ENCODE data around the gene HHAT. TPM values are rescaled to one million over a fixed set of nuclear protein-coding genes. Genes with fewer than 3 reads are reported as not detected.
A peak's percentile ranks its signal among the peaks of the same experiment; 100 is the strongest.

HHAT gene
- total RNA-seq, 1 experiment from 2014 or later = 7.2 TPM

- no peak for DNase-seq (ENCODE audit: low spot score)
- in situ Hi-C loops (cut with HindIII; ENCODE audit: low sequenced_read_pairs) = no loop called here
Observed at GRCh38 chr1:210311726-210312493, 16.8 kb upstream of the HHAT start.

GRCh38 chr1:210313046-210313595, 15.6 kb upstream of the HHAT start:
- no peak for DNase-seq (ENCODE audit: low spot score)
- in situ Hi-C loops (cut with HindIII; ENCODE audit: low sequenced_read_pairs) = no loop called here

- DNase-seq (ENCODE audit: low spot score) = no peak
- in situ Hi-C loops (cut with HindIII; ENCODE audit: low sequenced_read_pairs) = no loop called here
Observed at GRCh38 chr1:210313921-210314320, 14.8 kb upstream of the HHAT start.

- in situ Hi-C loops (cut with HindIII; ENCODE audit: low sequenced_read_pairs) = no loop called here
Observed at GRCh38 chr1:210315529-210315928, 13.2 kb upstream of the HHAT start.

GRCh38 chr1:210321131-210321530, 7.6 kb upstream of the HHAT start:
- in situ Hi-C loops (cut with HindIII; ENCODE audit: low sequenced_read_pairs) = no loop called here
- no peak for DNase-seq (ENCODE audit: low spot score)

More at GRCh38 chr1:210315529-210315928, 13.2 kb upstream of the HHAT start:
- DNase-seq (ENCODE audit: low spot score) = no peak

GRCh38 chr1:210321552-210321951, 7.2 kb upstream of the HHAT start:
- DNase-seq (ENCODE audit: low spot score) = no peak
- in situ Hi-C loops (cut with HindIII; ENCODE audit: low sequenced_read_pairs) = no loop called here

- in situ Hi-C loops (cut with HindIII; ENCODE audit: low sequenced_read_pairs) = no loop called here
- no peak for DNase-seq (ENCODE audit: low spot score)
Observed at GRCh38 chr1:210323957-210324356, 4.7 kb upstream of the HHAT start.

GRCh38 chr1:210325026-210325670, 3.6 kb upstream of the HHAT start:
- no peak for DNase-seq (ENCODE audit: low spot score)
- in situ Hi-C loops (cut with HindIII; ENCODE audit: low sequenced_read_pairs) = no loop called here

GRCh38 chr1:210328032-210328745, 513 bp upstream of the HHAT start:
- peak; percentile 37 for DNase-seq (ENCODE audit: low spot score)
- in situ Hi-C loops (cut with HindIII; ENCODE audit: low sequenced_read_pairs) = no loop called here

GRCh38 chr1:210330279-210330866, 1.7 kb downstream of the HHAT start:
- no peak for DNase-seq (ENCODE audit: low spot score)
- in situ Hi-C loops (cut with HindIII; ENCODE audit: low sequenced_read_pairs) = no loop called here

GRCh38 chr1:210332233-210332632, 3.5 kb downstream of the HHAT start:
- no peak for DNase-seq (ENCODE audit: low spot score)
- in situ Hi-C loops (cut with HindIII; ENCODE audit: low sequenced_read_pairs) = no loop called here

- in situ Hi-C loops (cut with HindIII; ENCODE audit: low sequenced_read_pairs) = no loop called here
- no peak for DNase-seq (ENCODE audit: low spot score)
Observed at GRCh38 chr1:210332719-210333398, 4.2 kb downstream of the HHAT start.

- no peak for DNase-seq (ENCODE audit: low spot score)
- in situ Hi-C loops (cut with HindIII; ENCODE audit: low sequenced_read_pairs) = no loop called here
Observed at GRCh38 chr1:210335001-210335400, 6.3 kb downstream of the HHAT start.

- in situ Hi-C loops (cut with HindIII; ENCODE audit: low sequenced_read_pairs) = no loop called here
- DNase-seq (ENCODE audit: low spot score) = no peak
Observed at GRCh38 chr1:210336362-210336761, 7.7 kb downstream of the HHAT start.

- in situ Hi-C loops (cut with HindIII; ENCODE audit: low sequenced_read_pairs) = no loop called here
- DNase-seq (ENCODE audit: low spot score) = no peak
Observed at GRCh38 chr1:210339500-210339899, 10.8 kb downstream of the HHAT start.

- DNase-seq (ENCODE audit: low spot score) = no peak
- in situ Hi-C loops (cut with HindIII; ENCODE audit: low sequenced_read_pairs) = no loop called here
Observed at GRCh38 chr1:210340311-210340710, 11.6 kb downstream of the HHAT start.

- no peak for DNase-seq (ENCODE audit: low spot score)
- in situ Hi-C loops (cut with HindIII; ENCODE audit: low sequenced_read_pairs) = no loop called here
Observed at GRCh38 chr1:210340841-210341240, 12.1 kb downstream of the HHAT start.

GRCh38 chr1:210342986-210343780, 14.5 kb downstream of the HHAT start:
- in situ Hi-C loops (cut with HindIII; ENCODE audit: low sequenced_read_pairs) = no loop called here
- DNase-seq (ENCODE audit: low spot score) = no peak
